ENCODE data around the gene DISC1. TPM values are rescaled to one million over a fixed set of nuclear protein-coding genes. Genes with fewer than 3 reads are reported as not detected.
"Not testable (repeated sequence)": the region's sequence is repeated elsewhere in the genome, so short reads cannot be mapped to it uniquely, and the experiment has no call there.

DISC1 gene
- total RNA-seq, 3 donors from 2014 or later = 12.1 to 18.9 (median 12.4) TPM

- no peak overlapping the region for H3K27ac ChIP-seq
- no peak for DNase-seq (ENCODE audit: low spot score in 2 of 2)
- H3K27me3 ChIP-seq = no peaks in the 10 kb centered on the region
- no peaks in the 10 kb centered on the region for H3K4me1 ChIP-seq
- intact Hi-C loops (cut with DNase I; ENCODE audit: low total_unique reads) = no loop called here
- H3K36me3 ChIP-seq = no peaks in the 10 kb centered on the region
- no peak overlapping the region for H3K4me3 ChIP-seq
- no peak for TF ChIP-seq CTCF (IDR thresholded peaks at IDR 0.05)
- TF ChIP-seq POLR2A (IDR thresholded peaks at IDR 0.05) = no peak
- TF ChIP-seq POLR2AphosphoS5 (IDR thresholded peaks at IDR 0.05) = no peak
- peaks cover 0 to 24% of the 10 kb centered on the region in 2 donors for H3K9me3 ChIP-seq
Measured at GRCh38 chr1:231666937-231667608, 40.5 kb downstream of the DISC1 start.

GRCh38 chr1:231667896-231668506, 41.4 kb downstream of the DISC1 start:
- TF ChIP-seq CTCF (IDR thresholded peaks at IDR 0.05) = no peak
- no peak for TF ChIP-seq POLR2AphosphoS5 (IDR thresholded peaks at IDR 0.05)
- TF ChIP-seq POLR2A (IDR thresholded peaks at IDR 0.05) = no peak
- H3K4me1 ChIP-seq = no peaks in the 10 kb centered on the region
- no peaks in the 10 kb centered on the region for H3K27me3 ChIP-seq
- H3K27ac ChIP-seq = no peak overlapping the region
- H3K4me3 ChIP-seq = no peak overlapping the region
- DNase-seq (ENCODE audit: low spot score in 2 of 2) = no peak
- H3K36me3 ChIP-seq = no peaks in the 10 kb centered on the region
- intact Hi-C loops (cut with DNase I; ENCODE audit: low total_unique reads) = no loop called here
- peaks cover 0 to 22% of the 10 kb centered on the region in 2 donors for H3K9me3 ChIP-seq

- Histone ChIP-seq H3K36me3 (no peaks in the 10 kb centered on the region), H3K27me3 (no peaks in the 10 kb centered on the region), H3K4me1 (no peaks in the 10 kb centered on the region), H3K27ac (no peak overlapping the region), H3K9me3 (peaks cover 0 to 15% of the 10 kb centered on the region in 2 donors), H3K4me3 (no peak overlapping the region)
- TF ChIP-seq CTCF (IDR thresholded peaks at IDR 0.05) = no peak
- no peak for TF ChIP-seq POLR2AphosphoS5 (IDR thresholded peaks at IDR 0.05)
- TF ChIP-seq POLR2A (IDR thresholded peaks at IDR 0.05) = no peak
- intact Hi-C loops (cut with DNase I; ENCODE audit: low total_unique reads) = no loop called here
- DNase-seq (ENCODE audit: low spot score in 2 of 2) = no peak
Measured at GRCh38 chr1:231668826-231669225, 42.2 kb downstream of the DISC1 start.

GRCh38 chr1:231669864-231670621, 43.5 kb downstream of the DISC1 start:
- H3K4me3 ChIP-seq; H3K36me3 ChIP-seq; DNase-seq (ENCODE audit: low spot score in 2 of 2); intact Hi-C loops (cut with DNase I; ENCODE audit: low total_unique reads); H3K4me1 ChIP-seq; H3K27ac ChIP-seq; H3K27me3 ChIP-seq: not testable (repeated sequence)
- peaks cover 0 to 15% of the 10 kb centered on the region in 2 donors for H3K9me3 ChIP-seq

- no peak overlapping the region for H3K4me3 ChIP-seq
- H3K9me3 ChIP-seq = peaks cover 0 to 15% of the 10 kb centered on the region in 2 donors
- no peaks in the 10 kb centered on the region for H3K27me3 ChIP-seq
- no peak for TF ChIP-seq POLR2AphosphoS5 (IDR thresholded peaks at IDR 0.05)
- no peak for TF ChIP-seq CTCF (IDR thresholded peaks at IDR 0.05)
- TF ChIP-seq POLR2A (IDR thresholded peaks at IDR 0.05) = no peak
- H3K4me1 ChIP-seq = no peaks in the 10 kb centered on the region
- intact Hi-C loops (cut with DNase I; ENCODE audit: low total_unique reads) = no loop called here
- H3K36me3 ChIP-seq = no peaks in the 10 kb centered on the region
- no peak overlapping the region for H3K27ac ChIP-seq
- no peak for DNase-seq (ENCODE audit: low spot score in 2 of 2)
Measured at GRCh38 chr1:231670755-231671154, 44.2 kb downstream of the DISC1 start.
